ENCODE data around the gene SPRTN.
"Not testable (repeated sequence)": the region's sequence is repeated elsewhere in the genome, so short reads cannot be mapped to it uniquely, and the experiment has no call there.

SPRTN gene

DNA sequence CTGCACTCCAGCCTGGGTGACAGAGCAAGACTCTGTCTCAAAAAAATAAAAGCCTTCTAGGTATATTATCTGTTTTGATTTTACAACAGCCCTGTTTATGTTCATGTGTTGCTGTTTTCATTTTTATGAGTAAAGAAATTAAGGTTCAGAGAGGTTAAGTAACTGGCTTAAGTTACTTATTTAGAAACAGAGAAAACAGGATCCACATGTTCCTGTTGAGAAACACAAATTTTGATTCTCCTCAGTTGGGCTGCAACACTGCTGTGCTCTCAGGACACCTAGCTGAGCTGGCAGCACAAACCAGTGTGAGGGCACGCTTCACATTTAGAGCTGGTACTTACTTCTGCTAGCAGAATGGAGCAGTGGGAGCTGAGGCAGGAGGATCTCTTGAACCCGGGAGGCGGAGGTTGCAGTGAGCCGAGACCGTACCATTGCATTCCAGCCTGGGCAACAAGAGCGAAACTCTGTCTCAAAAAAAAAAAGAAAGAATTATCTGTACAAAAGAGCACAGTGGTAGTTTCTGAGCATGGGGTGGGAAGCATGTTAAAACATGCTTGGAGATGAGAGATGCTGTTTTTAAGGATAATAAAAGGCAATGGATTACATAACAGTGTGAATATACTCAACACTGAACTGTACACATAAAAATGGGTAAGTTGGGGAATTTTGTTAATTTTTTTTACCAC lies 2.4 kb downstream of the SPRTN start:
- TF ChIP-seq, protein P1, sequence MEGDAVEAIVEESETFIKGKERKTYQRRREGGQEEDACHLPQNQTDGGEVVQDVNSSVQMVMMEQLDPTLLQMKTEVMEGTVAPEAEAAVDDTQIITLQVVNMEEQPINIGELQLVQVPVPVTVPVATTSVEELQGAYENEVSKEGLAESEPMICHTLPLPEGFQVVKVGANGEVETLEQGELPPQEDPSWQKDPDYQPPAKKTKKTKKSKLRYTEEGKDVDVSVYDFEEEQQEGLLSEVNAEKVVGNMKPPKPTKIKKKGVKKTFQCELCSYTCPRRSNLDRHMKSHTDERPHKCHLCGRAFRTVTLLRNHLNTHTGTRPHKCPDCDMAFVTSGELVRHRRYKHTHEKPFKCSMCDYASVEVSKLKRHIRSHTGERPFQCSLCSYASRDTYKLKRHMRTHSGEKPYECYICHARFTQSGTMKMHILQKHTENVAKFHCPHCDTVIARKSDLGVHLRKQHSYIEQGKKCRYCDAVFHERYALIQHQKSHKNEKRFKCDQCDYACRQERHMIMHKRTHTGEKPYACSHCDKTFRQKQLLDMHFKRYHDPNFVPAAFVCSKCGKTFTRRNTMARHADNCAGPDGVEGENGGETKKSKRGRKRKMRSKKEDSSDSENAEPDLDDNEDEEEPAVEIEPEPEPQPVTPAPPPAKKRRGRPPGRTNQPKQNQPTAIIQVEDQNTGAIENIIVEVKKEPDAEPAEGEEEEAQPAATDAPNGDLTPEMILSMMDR (IDR thresholded peaks at IDR 0.05; ENCODE audit: insufficient read depth, low read length, missing control alignments): no peak
- H3K4me3 ChIP-seq (ENCODE audit: low read depth, low read length): no peak overlapping the region
- ChIA-PET CTCF (interaction anchor here (1.0 to 1.7 kb wide), 4 partner anchors 11 to 250 kb away, joined by 4 to 8 read pairs (median 5); no protein-coding TSS in a partner anchor), POLR2A (interaction anchor here (0.6 kb wide), 1 partner anchor 20 kb away, joined by 3 read pairs; no protein-coding TSS in a partner anchor)
- DNase-seq (ENCODE audit: low read depth, low spot score): no peak

DNA sequence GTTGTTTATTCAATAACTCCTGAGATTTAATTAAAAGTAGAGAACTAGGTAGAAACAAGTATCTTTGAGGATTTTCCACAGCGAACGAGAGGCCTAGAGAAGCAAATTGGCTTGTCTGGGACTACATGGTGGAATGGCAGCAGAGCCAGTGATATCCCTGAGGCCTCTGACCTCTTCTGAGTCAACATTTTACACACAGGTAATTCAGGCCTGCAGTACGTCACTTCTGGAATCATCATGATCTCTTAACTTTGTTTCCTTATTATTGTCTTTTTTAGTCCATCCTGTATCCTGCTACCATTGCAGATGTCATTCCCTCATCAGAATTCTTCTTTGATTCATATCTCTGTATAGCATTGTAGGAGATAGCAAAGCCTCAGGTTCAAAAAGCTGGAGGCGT lies 9.9 kb downstream of the SPRTN start:
- TF ChIP-seq, protein P1 (IDR thresholded peaks at IDR 0.05; ENCODE audit: insufficient read depth, low read length, missing control alignments): no peak
- POLR2A ChIA-PET: no interaction called here
- CTCF ChIA-PET: interaction anchor here (0.6 to 2.5 kb wide), 4 partner anchors 10 to 22 kb away, joined by 3 to 16 read pairs (median 4); partner anchors contain the start of genes EXOC8 and SPRTN
- DNase-seq (ENCODE audit: low read depth, low spot score): no peak
- no peak overlapping the region for H3K4me3 ChIP-seq (ENCODE audit: low read depth, low read length)

DNA sequence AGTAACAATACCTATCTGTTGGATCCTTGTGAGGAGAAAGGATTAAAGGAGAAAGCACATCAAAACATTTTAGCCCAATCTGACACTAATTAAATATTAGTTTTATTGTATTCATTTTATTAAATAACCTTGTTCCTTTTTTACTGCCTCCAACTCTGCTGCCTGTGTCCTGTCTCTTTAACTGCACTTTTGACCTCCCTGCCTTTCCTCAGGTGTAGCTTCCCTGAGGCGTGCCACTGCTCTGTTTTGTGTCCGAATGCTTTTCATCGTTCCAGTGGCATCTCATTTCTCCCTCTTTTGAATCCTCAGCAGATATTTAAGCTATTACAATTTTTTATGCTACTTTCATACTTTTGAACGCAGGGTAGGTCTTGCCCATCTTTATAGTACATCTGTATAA lies 10.3 kb downstream of the SPRTN start:
- no peak for DNase-seq (ENCODE audit: low read depth, low spot score)
- ChIA-PET CTCF (interaction anchor here (0.6 to 2.5 kb wide), 4 partner anchors 9 to 21 kb away, joined by 3 to 16 read pairs (median 4); partner anchors contain the start of genes EXOC8 and SPRTN), POLR2A (no interaction called here)
- TF ChIP-seq, protein P1 (IDR thresholded peaks at IDR 0.05; ENCODE audit: insufficient read depth, low read length, missing control alignments): no peak
- H3K4me3 ChIP-seq (ENCODE audit: low read depth, low read length): no peak overlapping the region

DNA sequence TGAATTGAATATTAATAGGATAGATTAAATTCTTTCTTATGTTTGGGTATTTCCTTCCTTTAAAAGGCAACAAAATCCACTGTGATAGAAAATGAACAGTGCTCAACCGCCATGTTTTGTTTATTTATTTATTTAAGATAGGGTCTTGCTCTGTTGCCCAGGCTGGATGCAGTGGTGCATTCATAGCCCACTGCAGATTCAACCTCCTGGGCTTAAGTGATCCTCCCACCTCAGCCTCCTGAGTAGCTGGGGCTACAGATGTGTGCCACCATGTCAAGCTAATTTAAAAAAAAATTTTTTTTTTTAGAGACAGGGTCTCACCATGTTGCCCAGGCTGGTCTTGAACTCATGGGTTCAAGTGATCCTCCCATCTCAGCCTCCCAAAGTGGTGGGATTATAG lies 10.8 kb downstream of the SPRTN start:
- DNase-seq (ENCODE audit: low read depth, low spot score); POLR2A ChIA-PET; H3K4me3 ChIP-seq (ENCODE audit: low read depth, low read length): not testable (repeated sequence)
- CTCF ChIA-PET: interaction anchor here (0.6 to 2.5 kb wide), 6 partner anchors 9 to 242 kb away, joined by 3 to 16 read pairs (median 4); partner anchors contain the start of genes EXOC8 and SPRTN

DNA sequence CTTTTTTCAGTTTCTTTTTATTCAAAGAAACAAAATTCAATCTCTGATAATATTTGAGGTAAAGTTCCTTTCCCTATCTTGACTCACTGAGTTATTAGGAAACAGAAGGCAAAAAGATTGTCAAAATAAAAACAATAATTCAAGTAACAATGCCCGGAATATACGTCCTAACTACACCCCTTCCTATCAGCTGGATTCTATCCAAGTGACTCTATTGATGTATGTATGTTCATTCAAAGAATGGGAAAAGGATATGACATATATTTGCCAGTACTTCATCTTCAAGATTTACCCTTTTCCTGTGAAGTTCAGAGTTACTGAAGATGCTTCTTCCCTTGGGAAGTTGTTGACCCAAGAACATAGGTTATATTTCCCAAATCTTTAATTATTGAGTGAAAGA lies 13.7 kb downstream of the SPRTN start:
- CTCF ChIA-PET: interaction anchor here (0.8 to 1.8 kb wide), 5 partner anchors 11 to 240 kb away, joined by 4 to 6 read pairs (median 5); no protein-coding TSS in a partner anchor
- POLR2A ChIA-PET: no interaction called here
- no peak overlapping the region for H3K4me3 ChIP-seq (ENCODE audit: low read depth, low read length)
- DNase-seq (ENCODE audit: low read depth, low spot score): no peak
- TF ChIP-seq, protein P1 (IDR thresholded peaks at IDR 0.05; ENCODE audit: insufficient read depth, low read length, missing control alignments): no peak

DNA sequence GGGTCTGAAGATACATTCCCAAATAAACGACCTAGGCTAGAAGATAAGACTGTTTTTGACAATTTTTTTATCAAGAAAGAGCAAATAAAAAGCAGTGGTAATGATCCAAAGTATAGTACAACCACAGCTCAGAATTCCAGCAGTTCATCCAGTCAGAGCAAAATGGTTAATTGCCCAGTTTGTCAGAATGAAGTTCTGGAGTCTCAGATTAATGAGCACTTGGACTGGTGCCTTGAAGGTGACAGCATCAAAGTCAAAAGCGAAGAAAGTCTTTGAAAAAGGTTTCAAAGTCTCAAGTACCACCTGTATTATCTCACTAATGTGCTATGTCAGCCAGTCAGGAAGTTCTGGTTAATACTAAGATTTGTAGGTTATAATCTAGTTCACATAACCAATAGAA lies 15.0 kb downstream of the SPRTN start:
- TF ChIP-seq, protein P1 (IDR thresholded peaks at IDR 0.05; ENCODE audit: insufficient read depth, low read length, missing control alignments): no peak
- POLR2A ChIA-PET: no interaction called here
- no peak overlapping the region for H3K4me3 ChIP-seq (ENCODE audit: low read depth, low read length)
- CTCF ChIA-PET: no interaction called here
- DNase-seq (ENCODE audit: low read depth, low spot score): no peak

Measured in AG04449 (cell line).